K562 (cell line): ENCODE measurements around the gene FAM114A2.

Source experiments
- CTCF ChIP-seq, 3 experiments: IDR thresholded peaks in 2 of 3; conservative IDR thresholded peaks in 1 of 3; 2 replicates each; pipeline ENCODE4 v1.5.1; 2011 to 2012; ENCODE audit warnings: low read length in 3 of 3, mild to moderate bottlenecking in 3 of 3, control low read depth in 2 of 3, improper control_type of control experiment in 1 of 3, inconsistent platforms in 1 of 3, low read depth in 1 of 3, mixed read lengths in 1 of 3, moderate library complexity in 1 of 3; ENCODE audit not compliant: insufficient read depth in 2 of 3
- PRDM10 ChIP-seq: fragments of 450-650 bp; IDR thresholded peaks from 2 replicates; pipeline ENCODE4 v1.6.1; 2018; ENCODE audit not compliant: partially characterized antibody
- SRF ChIP-seq, 2 experiments: fragments of 250-450, 450-650 bp in 1 of 2; sonication (Bioruptor Pico) in 1 of 2; sonication (generic) in 1 of 2; formaldehyde crosslinking; IDR thresholded peaks; 2 replicates each; pipeline versions ENCODE4 v1.5.0 to v1.5.1; 2020 to 2022; ENCODE audit warnings: mild to moderate bottlenecking in 1 of 2, missing genetic modification reagents in 1 of 2
- ZFP30 ChIP-seq: fragments of 250-450 bp; sonication (Bioruptor Pico); IDR thresholded peaks from 2 replicates; pipeline ENCODE4 v1.8.0; 2022; ENCODE audit warnings: moderate library complexity, mild to moderate bottlenecking, inconsistent platforms, borderline replicate concordance
- ZNF449 ChIP-seq: fragments of 250-450 bp; sonication (Bioruptor Pico); IDR thresholded peaks from 2 replicates; pipeline ENCODE4 v1.8.0; 2022; ENCODE audit warnings: moderate library complexity, mild to moderate bottlenecking, inconsistent platforms

- no peak for TF ChIP-seq SRF (CRISPR knock-in tag; IDR thresholded peaks at IDR 0.05)
- TF ChIP-seq ZFP30 = no peak
- TF ChIP-seq PRDM10 = no peak
- no peak for TF ChIP-seq ZNF449 (CRISPR knock-in tag)
- no peak for TF ChIP-seq CTCF (IDR thresholded peaks at IDR 0.05 in 2 of 3, conservative IDR thresholded peaks at IDR 0.05 in 1 of 3; ENCODE audit: insufficient read depth in 2 of 3, low read depth in 1 of 3, low read length in 3 of 3)
These were observed 426 bp downstream of the FAM114A2 start for GRCh38 chr5:154038261-154038706.
